GM18517 (cell line): Measurements from ENCODE around the gene RNF125.

Source experiments
- ATAC-seq: cut with Tn5 transposase; IDR thresholded peaks from one replicate; pipeline ENCODE4 v1.9.1; 2021; ENCODE audit warnings: mild to moderate bottlenecking, moderate library complexity; ENCODE audit not compliant: unreplicated experiment

RNF125 gene

GRCh38 chr18:32021756-32022564 lies 3.3 kb downstream of the RNF125 start:
- ATAC-seq, result no peak

- ATAC-seq, result no peak
Measured at GRCh38 chr18:32025744-32026143, 7.1 kb downstream of the RNF125 start.

GRCh38 chr18:32026491-32027086 lies 8.0 kb downstream of the RNF125 start:
- ATAC-seq, result no peak

GRCh38 chr18:32029558-32029957 lies 10.9 kb downstream of the RNF125 start:
- no peak for ATAC-seq

- ATAC-seq, result no peak
Measured at GRCh38 chr18:32032609-32033008, 14.0 kb downstream of the RNF125 start.

- ATAC-seq, result no peak
Measured at GRCh38 chr18:32036506-32037180, 18.0 kb downstream of the RNF125 start.

- no peak for ATAC-seq
Measured at GRCh38 chr18:32037616-32038015, 19.0 kb downstream of the RNF125 start.

- ATAC-seq, result peak; percentile 62
Measured at GRCh38 chr18:32040936-32041335, 22.3 kb downstream of the RNF125 start.

GRCh38 chr18:32042337-32042736 lies 23.7 kb downstream of the RNF125 start:
- no peak for ATAC-seq

- ATAC-seq, result peak; percentile 61
Measured at GRCh38 chr18:32048507-32049091, 30.0 kb downstream of the RNF125 start.

- ATAC-seq, result no peak
Measured at GRCh38 chr18:32049393-32050171, 31.0 kb downstream of the RNF125 start.

GRCh38 chr18:32056613-32057358 lies 38.2 kb downstream of the RNF125 start:
- ATAC-seq, result no peak

GRCh38 chr18:32057624-32058165 lies 39.1 kb downstream of the RNF125 start:
- ATAC-seq, result no peak

- ATAC-seq, result no peak
Measured at GRCh38 chr18:32060026-32060425, 41.4 kb downstream of the RNF125 start.

GRCh38 chr18:32067375-32068167 lies 48.9 kb downstream of the RNF125 start:
- ATAC-seq, result no peak

- no peak for ATAC-seq
Measured at GRCh38 chr18:32072321-32072720, 53.7 kb downstream of the RNF125 start.

- no peak for ATAC-seq
Measured at GRCh38 chr18:32074206-32074605, 55.6 kb downstream of the RNF125 start.

- no peak for ATAC-seq
Measured at GRCh38 chr18:32078845-32079244, 60.2 kb downstream of the RNF125 start.

GRCh38 chr18:32081881-32082280 lies 63.3 kb downstream of the RNF125 start:
- ATAC-seq, result no peak
